HL-60/S4 (cell line): Measurements from ENCODE around the gene RAC2.

Source experiments
- in situ Hi-C: fragments of 300-500 bp; cut with MboI; formaldehyde crosslinking; loops from 2 replicates; pipeline ENCODE4 v1.14.3; 2022; ENCODE audit warnings: low sequenced_read_pairs

Gene RAC2

DNA sequence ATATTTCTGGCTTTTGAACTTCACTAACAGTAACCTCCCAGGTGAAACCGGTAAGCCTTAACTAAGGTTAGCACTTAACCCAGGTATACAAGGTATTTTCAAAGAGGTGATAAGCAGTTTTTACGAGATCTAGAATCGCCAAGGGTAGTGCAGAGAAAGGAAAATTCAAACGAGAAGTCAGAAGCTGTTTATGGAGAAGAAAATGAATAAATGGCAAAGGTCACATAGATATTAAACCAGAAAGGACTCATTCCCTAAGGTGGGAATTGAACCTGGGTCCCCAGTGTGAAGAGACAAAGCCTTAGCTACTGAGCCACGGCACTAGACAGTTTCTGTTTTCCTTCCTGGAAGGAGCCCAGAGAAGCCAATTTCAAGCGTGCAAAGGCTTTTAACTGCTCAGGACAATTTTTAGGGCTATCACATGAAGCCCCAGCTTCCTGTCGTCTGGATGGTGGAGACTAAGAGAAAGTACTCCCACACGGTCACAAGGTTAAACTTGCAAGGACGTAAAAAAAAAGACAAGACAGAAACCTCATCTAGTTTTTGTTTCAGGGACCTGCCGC, 50.4 kb downstream of the RAC2 start:
- in situ Hi-C loops = no loop called here

DNA sequence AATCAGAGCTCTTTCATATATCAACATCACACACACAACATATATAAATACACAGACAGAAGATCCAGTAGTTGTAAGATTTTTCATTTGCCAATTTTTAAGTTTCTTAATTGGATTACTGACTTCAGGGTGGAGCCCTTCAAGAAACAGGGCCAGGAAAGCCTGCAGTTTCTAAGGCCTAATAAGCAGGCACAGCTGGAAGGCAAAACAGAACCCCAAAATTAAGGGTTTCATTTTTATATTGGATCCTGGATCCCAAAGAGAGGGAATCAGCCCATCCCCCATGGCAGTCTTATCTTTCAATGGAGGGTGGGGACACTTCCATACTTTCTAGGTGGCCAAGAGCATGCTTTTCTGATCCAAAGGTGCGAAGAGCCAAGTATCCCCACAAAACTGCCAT, 51.3 kb downstream of the RAC2 start:
- in situ Hi-C loops = no loop called here

DNA sequence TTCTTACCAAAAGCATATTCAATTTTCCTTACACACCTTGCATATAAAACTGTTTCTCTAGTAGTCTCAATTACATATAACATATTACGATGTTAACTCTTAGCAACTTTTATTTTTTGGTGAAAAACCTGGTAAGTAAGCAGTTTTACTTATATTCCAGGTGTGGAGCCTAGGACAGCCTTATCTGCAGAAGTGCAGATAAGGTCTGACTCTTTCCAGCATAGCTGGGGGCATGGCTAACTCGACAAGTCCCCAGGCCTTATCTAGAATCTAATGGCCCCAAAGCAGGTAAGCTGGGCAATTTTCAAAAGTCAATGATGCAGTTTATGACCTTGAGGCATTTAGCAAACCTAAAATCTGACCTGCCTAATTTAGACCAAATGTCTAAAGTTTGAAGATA, 51.9 kb downstream of the RAC2 start:
- in situ Hi-C loops = no loop called here

DNA sequence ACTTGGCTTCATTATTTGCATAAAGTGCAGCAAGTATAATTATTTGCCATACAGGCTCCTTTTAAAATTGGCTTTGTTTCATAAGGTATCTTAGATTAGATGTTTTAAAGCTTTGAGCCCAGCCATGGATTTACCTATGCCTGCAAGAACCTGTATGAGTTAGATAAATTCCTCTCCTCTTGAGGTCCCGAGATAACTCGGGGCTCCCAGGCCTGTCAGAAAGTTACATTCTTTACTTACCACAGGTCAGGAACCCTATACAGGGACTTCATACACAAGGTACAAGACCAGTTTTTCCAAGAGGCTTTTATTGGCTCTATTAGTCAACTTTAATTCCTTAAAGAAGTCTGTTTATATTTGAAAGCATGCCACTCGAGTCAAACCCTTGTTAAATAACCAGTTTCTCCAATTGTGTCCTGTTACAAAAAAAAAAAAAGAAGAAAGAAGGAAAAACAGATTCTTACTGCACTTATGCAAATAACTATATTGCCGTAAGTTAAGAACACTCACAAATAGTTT, 53.7 kb downstream of the RAC2 start:
- in situ Hi-C loops = no loop called here

DNA sequence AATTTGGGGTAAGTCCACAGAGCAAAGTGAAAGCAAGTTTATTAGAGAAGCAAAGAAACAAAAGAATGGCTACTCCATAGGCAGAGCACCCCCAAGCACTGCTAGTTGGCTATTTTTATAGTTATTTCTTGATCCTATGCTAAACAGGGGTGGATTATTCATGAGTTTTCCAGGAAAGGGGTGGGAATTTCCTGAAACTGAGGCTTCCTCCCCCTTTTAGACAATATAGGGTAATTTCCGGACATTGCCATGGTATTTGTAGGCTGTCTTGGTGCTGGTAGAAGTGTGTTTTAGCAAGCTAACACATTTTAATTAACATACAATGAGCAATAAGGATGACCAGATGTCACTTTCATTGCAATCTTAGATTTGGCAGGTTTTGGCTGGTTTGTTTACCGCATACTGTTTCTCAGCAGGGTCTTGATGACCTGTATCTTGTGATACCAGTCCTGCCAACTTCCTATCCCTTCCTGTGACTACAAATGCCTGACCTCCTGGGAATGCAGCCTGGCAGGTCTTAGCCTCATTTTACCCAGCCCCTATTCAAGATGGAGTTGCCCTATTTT, 55.1 kb downstream of the RAC2 start:
- in situ Hi-C loops = no loop called here

DNA sequence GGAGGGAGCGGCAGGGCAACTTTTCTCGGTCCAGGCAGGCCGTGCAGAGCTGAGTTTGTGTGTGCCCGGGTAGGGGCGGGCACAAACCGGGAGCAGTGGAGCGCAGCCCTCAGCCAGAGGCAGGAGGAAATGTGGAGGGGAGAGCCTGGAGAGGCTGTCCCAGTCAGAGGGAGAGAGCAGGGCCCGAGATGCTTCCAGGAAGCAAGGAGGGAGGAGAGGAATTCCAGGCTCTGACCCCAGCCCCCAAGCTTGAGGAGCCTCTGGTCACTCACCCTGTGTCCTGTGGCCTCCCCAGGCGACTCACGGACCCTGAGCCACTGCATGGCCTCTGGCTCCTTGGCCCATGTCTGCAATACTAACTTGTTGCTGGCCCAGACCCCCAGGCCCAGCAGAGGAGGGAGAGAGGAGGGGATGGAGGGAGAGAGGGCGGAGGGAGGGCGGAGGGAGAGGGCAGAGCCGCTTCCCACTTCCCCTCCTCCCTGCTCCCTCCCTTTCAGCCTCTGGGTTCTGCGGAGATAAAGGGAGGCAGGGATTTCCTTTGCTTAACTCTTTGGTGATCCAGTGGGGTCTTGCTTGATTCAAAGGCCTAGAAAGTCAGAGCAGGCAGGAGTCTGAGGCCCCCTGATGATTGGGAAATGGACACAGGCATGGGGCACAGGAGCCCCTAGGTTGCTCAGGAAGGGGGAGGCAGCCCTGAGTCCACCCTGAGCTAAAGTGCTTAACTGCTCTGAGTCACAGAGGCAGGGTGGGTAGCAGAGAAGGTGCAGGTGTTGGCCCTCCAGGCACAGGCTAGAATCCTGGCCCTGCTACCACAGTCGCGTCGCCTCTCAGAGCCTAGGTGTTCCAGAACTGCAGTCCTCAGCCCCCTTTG, 55.9 kb downstream of the RAC2 start, which contains the start of gene C1QTNF6:
C1QTNF6 (minus strand) TSS at position 357 of the 871 bp plus-strand sequence; CDS start at position 323, 34 bp downstream.
- in situ Hi-C loops = no loop called here

DNA sequence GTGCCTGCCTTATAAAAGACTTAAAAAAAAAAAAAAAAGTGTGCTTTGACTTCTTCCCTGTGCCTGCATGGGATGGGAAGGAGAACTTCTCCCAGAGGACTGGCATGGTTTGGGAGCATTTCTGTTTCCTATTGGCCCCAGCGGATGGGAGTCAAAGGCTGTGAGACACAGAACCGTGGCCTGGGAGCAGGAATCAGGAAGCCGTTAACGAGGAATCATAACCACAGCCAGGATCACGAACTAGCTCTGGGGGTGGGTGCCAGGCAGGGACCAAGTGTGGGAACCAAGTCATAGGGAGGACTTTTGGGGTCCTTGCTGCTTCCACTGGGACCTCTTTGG, 56.5 kb downstream of the RAC2 start:
- in situ Hi-C loops = no loop called here

DNA sequence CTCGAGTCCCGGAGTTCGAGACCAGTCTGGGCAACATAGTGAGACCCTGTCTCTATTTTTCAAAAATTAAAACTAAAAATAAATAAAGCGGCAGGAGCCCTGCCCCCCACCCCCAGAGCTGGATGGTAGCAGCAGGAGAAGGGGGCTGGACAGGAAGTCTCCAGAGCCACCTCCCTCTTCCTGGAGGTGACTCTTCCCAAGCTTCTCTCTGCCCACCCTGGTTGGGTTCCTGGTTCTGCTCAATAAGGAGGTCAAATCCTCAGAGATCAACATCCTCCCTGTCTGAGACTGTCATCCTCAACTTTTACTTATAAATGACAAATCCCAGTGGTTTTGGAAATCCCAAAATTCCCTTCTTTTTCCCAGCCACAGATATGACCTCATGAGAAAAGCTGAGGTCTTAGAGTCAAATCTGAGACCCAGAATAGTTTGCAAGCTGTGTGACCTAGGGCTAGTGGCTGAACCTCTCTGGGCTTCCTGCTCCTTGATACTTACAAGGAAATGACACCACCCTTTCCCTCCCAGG, 57.0 kb downstream of the RAC2 start:
- in situ Hi-C loops = no loop called here

DNA sequence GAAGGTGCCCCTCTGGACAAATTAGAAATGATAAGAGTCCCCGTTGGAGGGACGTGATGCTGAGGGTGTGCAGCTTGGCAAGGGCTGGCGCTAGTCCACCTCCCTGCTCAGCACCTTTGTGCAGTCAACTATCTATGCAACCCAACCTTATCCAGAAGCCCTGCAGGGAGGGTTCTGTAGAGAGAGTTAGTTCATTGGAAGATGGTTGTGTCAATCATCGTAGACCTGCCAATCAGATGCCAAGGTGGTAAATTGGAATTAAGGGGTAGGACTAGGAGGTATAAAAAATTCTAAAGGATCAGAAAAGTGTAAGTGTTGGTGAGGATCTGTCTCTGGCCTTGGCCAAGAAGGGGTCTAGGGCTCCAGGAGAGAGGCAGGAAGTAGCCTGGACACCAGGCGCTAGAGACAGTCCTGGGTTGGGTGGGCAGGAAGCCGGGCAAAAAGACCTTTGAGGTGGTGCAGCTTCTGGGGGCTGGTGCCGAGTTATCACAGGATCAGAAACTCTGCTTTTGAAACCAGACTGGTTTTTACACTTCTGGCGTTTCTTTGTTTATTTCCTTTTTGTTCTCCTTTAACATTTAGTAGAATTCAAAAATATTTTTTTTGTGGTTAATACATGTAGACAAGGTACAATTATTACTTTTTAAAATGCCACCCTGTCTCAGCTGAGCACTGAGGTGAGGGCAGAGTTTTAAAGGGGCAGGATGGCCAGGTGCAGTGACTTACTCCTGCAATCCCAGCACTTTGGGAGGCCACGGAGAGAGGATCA, 57.7 kb downstream of the RAC2 start:
- in situ Hi-C loops = no loop called here

DNA sequence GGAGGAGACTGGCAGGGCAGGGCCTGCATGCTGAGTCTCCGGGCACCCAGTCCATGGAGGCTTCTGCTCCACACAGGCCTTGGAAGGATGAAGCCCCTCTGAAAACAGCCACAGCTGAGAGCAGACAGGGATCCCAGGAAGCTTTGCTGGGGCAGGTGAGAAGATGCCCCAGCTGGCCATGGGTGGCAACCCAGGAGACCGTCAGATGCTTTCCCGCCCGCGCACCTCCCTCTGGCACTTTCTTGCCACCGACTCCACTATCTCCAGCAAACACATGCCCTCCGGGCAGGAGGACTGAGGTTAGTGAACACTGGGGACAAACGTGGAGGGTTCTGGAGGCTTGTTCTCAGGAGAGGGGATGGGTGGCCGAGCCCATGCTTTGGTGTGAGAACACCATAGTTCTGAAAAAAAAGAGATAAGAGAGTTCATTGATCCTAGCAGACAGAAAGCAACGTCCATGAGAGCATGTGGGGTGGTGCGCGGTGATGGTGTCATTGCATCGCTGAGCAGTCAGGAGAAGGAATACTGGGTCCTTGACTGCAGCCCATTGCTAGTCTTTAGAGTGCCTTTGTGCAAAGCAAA, 58.3 kb downstream of the RAC2 start:
- in situ Hi-C loops = no loop called here

DNA sequence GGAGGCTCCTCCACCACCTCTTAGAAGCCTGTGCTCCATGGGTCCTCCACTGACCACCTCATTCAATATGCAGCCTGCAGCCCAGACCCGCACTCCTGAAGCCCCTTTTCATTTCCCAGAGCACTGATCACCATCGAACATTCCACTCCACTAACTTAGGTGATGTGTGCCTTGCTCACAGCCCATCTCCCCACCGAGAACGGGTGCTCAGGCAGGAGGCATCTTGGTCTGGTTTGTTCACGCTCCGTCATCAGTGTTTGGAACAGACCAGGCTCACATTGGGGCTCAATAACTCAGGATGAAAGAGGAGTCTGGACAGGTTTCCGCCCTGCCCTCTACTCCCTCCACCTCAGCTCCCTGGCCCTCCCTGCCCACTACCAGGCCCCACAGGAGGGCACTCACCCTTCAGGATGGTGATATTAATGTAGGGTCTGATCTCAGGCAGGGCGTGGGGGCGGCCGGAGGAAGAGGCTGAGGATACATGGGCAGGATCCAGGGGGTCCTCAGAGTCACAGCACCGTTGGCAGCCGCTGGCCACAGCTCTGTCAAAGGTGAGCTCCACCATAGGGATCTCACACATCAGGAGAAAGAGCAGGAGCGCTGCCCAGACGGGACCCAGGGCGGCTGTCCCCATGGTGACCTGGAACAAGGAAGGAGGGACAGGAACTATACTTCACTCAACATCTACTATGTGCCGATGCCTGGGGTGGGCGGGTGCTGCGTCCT, 59.1 kb downstream of the RAC2 start:
- in situ Hi-C loops = no loop called here

DNA sequence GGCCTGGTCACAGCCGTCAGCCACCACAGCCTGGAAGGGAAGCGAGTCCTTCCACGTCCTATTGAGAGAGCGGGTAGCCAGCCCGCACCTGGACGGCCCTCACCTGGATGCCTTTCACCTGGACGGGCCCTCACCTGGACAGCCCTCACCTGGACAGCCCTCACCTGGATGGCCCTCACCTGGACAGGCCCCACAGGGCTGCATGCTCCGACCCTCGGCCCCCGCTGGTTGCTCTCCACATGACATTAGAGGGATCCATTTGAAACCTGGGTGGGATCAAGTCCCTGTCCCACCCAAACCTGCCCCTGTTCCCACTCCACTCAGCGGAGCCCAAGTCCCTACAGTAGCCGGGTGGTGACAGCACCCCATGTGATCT, 59.7 kb downstream of the RAC2 start:
- in situ Hi-C loops = no loop called here

DNA sequence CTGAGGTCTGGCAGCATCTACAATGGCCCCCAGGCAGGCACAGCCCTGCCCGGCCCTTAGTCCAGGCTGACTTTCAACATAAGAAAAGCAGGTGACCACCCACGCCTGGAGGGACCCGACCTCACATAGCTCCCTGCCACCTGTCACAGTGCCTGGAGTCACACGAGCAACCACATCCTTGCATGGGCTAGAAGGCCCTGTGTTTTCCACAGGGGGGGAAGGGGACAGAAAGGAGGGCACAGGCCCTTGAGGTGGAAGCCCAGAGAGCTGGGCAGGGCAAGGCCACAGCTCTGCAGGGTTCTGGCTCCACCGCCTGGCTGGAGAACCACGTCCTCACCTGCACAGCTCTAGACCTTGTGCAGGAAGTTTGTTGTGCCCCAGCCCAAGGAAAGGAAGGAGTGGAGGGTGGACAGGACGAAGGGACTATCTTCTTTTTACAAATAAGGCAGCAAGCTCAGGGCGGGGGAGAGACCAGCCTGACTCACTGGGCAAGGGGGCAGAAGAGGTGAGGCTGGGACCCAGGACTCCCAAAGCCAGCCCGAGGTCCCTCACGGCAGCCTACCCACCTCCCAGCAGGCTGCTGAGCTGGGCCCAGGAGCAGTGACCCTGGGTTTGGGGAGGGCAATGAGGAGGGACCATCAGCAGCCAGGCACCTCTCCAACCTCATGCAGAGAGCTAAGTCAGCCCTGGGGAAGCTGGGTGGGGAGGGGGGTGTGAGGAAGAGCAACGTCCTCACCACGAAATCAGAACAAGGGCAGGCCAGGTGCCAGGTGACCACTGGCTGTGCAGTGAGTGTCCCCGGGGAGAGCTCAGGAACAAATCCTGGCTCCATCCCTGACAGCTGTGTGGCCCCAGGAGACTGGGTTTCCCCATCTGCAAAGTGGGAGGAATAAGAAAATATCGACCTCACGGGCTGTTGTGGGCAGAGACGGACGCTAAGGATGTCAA, 60.4 kb downstream of the RAC2 start:
- in situ Hi-C loops = no loop called here

DNA sequence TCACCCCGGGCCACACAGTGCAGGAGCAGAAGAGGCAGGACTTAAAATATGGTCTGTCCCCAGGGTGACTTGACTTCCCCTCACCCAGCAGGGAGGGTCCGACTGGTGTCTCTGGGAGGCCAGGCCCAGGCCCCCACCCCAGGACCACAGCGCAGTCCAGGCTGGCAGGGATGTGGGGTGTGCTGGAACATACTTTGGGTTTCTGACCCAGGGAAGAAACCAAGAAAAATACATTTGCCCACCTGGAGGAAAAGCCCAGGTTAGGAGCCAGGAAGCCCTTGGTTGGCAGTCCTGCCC, 61.2 kb downstream of the RAC2 start:
- in situ Hi-C loops = no loop called here

DNA sequence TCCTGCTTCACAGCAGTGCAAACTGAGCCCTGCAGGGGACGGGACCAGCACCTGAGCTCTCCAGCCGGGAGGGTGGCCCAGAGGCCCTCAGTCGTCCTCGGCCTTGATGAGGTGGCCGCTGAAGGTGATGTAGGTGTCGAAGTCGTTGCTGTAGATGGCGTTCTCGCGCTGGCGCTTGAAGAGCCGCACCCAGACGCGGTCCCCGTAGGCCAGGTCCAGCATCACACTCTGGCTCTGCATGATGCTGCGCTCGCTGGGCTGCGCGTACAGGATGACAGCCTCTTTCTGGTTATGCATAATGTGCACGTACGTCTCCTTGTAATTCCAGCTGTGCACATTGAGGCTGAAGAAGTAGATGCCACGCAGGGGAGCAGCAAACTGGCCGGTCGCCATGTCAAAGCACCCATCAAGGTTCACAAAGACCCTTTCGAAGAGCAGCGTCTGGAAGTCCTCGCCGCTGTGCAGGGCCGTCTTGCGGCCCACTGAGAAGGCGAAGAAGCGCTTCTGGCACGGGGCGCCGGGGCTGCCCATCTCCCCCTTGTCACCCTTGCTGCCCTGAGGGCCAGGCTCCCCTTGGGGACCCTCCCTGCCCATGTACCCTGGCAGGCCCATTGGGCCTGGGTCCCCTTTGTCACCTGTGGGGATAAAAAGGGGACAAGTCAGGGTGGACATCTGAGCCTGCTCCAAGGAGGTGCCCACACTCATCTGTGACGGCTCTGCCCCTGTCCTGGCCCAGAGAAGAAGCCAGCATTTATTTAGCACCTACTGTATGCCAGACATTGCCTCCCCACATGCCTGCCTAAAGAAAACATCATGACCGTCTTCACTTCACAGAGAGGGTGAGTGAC, 61.7 kb downstream of the RAC2 start:
- in situ Hi-C loops = no loop called here

DNA sequence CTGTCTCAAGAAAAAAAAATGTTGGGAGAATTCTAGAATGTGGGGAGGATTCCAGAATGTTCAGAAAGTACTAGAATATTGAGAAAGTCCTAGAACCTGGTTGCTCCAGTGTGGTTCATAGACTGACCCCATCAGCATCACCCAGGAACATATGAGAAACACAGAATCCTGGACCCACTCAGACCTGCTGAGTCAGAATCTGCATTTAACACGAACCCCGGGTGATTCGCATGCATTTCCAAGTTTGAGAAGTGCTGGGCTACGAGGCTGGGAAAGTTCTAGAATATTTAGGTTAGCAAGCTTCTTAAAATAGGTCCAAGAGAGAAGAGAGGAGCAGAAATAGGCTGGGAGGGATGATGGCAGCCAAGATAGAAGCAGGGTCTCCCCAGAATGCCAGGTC, 62.4 kb downstream of the RAC2 start:
- in situ Hi-C loops = no loop called here

DNA sequence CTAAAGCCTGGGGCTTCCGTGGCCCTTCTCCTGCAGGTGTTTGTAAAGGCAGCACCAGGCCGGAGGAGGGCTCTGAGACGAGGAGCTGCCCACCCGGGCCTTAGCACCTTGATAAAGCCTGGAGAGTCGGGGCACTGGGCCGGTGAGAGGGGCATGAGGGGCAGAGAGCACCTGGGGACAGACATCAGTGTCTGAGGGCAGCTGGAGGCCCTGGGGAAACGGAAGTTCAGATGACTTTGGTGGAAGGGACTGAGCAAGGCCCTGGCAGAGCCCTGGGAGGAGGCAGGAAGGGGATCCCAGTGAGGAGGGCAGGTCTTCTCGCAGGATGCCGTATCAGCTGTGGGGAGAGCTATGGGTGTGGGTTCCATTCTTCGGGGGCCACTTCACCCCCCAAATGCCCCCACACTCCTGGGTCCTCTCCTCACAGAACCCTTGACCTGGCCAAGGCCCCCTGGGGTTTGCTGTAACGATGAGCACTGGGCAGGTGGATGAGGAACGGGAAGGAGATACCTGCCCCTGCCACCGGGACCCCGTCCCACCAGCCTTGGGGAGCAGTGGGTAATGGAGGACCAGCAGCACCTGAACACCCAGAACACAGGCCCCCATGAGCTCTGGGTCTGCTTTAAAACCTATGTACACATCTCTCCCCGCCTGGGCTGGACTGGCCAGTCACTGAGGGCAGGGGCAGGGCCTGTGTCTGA, 63.4 kb downstream of the RAC2 start:
- in situ Hi-C loops = no loop called here
